HEK293 (cell line): ENCODE measurements around the gene PES1.

Experiments
- CTCF ChIA-PET: fragments of 350-600 bp; formaldehyde crosslinking; extraction: SDS; loops from one replicate; lab custom pipeline; 2021; ENCODE audit warnings: antibody characterized with exemption; lab: Yijun Ruan, JAX
- POLR2A ChIA-PET: fragments of 300-600 bp; formaldehyde crosslinking; extraction: SDS; loops from one replicate; lab custom pipeline; 2020; ENCODE audit warnings: antibody characterized with exemption, inconsistent platforms; lab: Yijun Ruan, JAX
- H3K27ac ChIP-seq: fragments of 200-500 bp; sonication (Bioruptor generic); 2 replicates; pipeline ENCODE4 v1.5.1; 2014; ENCODE audit warnings: low read depth, low read length, control low read depth, inconsistent platforms; ENCODE audit errors: extremely low read depth
- H3K36me3 ChIP-seq, 2 experiments: fragments of 200-500 bp in 1 of 2; sonication (Bioruptor generic) in 1 of 2; 1 replicate in 1 of 2; 2 replicates in 1 of 2; pipeline ENCODE4 v1.5.1; 2014 to 2017; ENCODE audit warnings: inconsistent platforms in 2 of 2, low read length in 2 of 2; ENCODE audit not compliant: control insufficient read depth in 2 of 2, insufficient read depth in 1 of 2
- H3K4me1 ChIP-seq: fragments of 200-500 bp; sonication (Bioruptor generic); 2 replicates; pipeline ENCODE4 v1.5.1; 2014; ENCODE audit warnings: mild to moderate bottlenecking, low read length, inconsistent platforms; ENCODE audit not compliant: control insufficient read depth, insufficient read depth
- H3K4me3 ChIP-seq: 2 replicates; pipeline ENCODE4 v1.5.1; 2011; ENCODE audit warnings: low read depth, mild to moderate bottlenecking, control low read depth, low read length, moderate library complexity
- H3K9me3 ChIP-seq: fragments of 200-500 bp; sonication (Bioruptor generic); 2 replicates; pipeline ENCODE4 v1.5.1; 2014; ENCODE audit warnings: low read depth, low read length, inconsistent platforms; ENCODE audit not compliant: control insufficient read depth, insufficient read depth
- GLI4 ChIP-seq: fragments of 450-650 bp; formaldehyde crosslinking; IDR thresholded peaks from 2 replicates; pipeline ENCODE4 v1.5.1; 2016; ENCODE audit warnings: missing biosample characterization, missing genetic modification characterization
- GLIS1 ChIP-seq: fragments of 450-650 bp; formaldehyde crosslinking; IDR thresholded peaks from 2 replicates; pipeline ENCODE4 v1.5.1; 2016; ENCODE audit warnings: missing biosample characterization, missing genetic modification characterization
- HOXA7 ChIP-seq: sonication (generic); formaldehyde crosslinking; IDR thresholded peaks from 2 replicates; pipeline ENCODE4 v1.8.1; 2022; ENCODE audit warnings: missing genetic modification reagents, borderline replicate concordance
- KLF16 ChIP-seq: fragments of 450-650 bp; formaldehyde crosslinking; IDR thresholded peaks from 2 replicates; pipeline ENCODE4 v1.5.1; 2017; ENCODE audit warnings: missing biosample characterization, missing genetic modification characterization
- KLF8 ChIP-seq: fragments of 450-650 bp; formaldehyde crosslinking; IDR thresholded peaks from 2 replicates; pipeline ENCODE4 v1.5.1; 2016; ENCODE audit warnings: missing biosample characterization, missing genetic modification characterization
- OSR2 ChIP-seq: fragments of 450-650 bp; formaldehyde crosslinking; IDR thresholded peaks from 2 replicates; pipeline ENCODE4 v1.5.1; 2016; ENCODE audit warnings: missing biosample characterization, missing genetic modification characterization
- SALL2 ChIP-seq: fragments of 450-650 bp; formaldehyde crosslinking; IDR thresholded peaks from 2 replicates; pipeline ENCODE4 v1.5.0; 2017; ENCODE audit warnings: missing biosample characterization, mild to moderate bottlenecking, missing genetic modification characterization, borderline replicate concordance
- SETDB1 ChIP-seq: IDR thresholded peaks from one replicate; pipeline ENCODE4 v1.6.1; 2017; ENCODE audit warnings: mild to moderate bottlenecking, low read length, moderate library complexity, mixed read lengths; ENCODE audit not compliant: insufficient read length
- ZNF112 ChIP-seq: fragments of 450-650 bp; formaldehyde crosslinking; IDR thresholded peaks from 2 replicates; pipeline ENCODE4 v1.5.0; 2017; ENCODE audit warnings: missing biosample characterization, missing genetic modification characterization
- ZNF114 ChIP-seq: fragments of 450-650 bp; formaldehyde crosslinking; IDR thresholded peaks from 2 replicates; pipeline ENCODE4 v1.5.0; 2017; ENCODE audit warnings: missing biosample characterization, missing genetic modification characterization
- ZNF138 ChIP-seq: fragments of 450-650 bp; formaldehyde crosslinking; IDR thresholded peaks from 2 replicates; pipeline ENCODE4 v1.5.1; 2016; ENCODE audit warnings: missing biosample characterization, missing genetic modification characterization, borderline replicate concordance
- ZNF2 ChIP-seq: fragments of 450-650 bp; formaldehyde crosslinking; IDR thresholded peaks from 2 replicates; pipeline ENCODE4 v1.5.1; 2016; ENCODE audit warnings: missing biosample characterization, missing genetic modification characterization
- ZNF202 ChIP-seq: fragments of 450-650 bp; formaldehyde crosslinking; IDR thresholded peaks from 2 replicates; pipeline ENCODE4 v1.5.1; 2016; ENCODE audit warnings: missing biosample characterization, missing genetic modification characterization, borderline replicate concordance
- ZNF211 ChIP-seq: fragments of 450-650 bp; formaldehyde crosslinking; IDR thresholded peaks from 2 replicates; pipeline ENCODE4 v1.5.1; 2016; ENCODE audit warnings: low read depth, missing biosample characterization, missing genetic modification characterization
- ZNF239 ChIP-seq: fragments of 450-650 bp; formaldehyde crosslinking; IDR thresholded peaks from 2 replicates; pipeline ENCODE4 v1.5.1; 2016; ENCODE audit warnings: missing biosample characterization, missing genetic modification characterization
- ZNF248 ChIP-seq: fragments of 450-650 bp; formaldehyde crosslinking; IDR thresholded peaks from 2 replicates; pipeline ENCODE4 v1.5.1; 2017; ENCODE audit warnings: missing biosample characterization, missing genetic modification characterization
- ZNF423 ChIP-seq: fragments of 450-650 bp; formaldehyde crosslinking; IDR thresholded peaks from 2 replicates; pipeline ENCODE4 v1.5.1; 2016; ENCODE audit warnings: missing biosample characterization, missing genetic modification characterization
- ZNF510 ChIP-seq: fragments of 450-650 bp; formaldehyde crosslinking; IDR thresholded peaks from 2 replicates; pipeline ENCODE4 v1.5.1; 2018; ENCODE audit warnings: mild to moderate bottlenecking, missing genetic modification characterization, missing biosample characterization; ENCODE audit not compliant: insufficient replicate concordance
- ZNF521 ChIP-seq: fragments of 450-650 bp; formaldehyde crosslinking; IDR thresholded peaks from 2 replicates; pipeline ENCODE4 v1.5.1; 2017; ENCODE audit warnings: missing biosample characterization, mild to moderate bottlenecking, missing genetic modification characterization
- ZNF544 ChIP-seq: fragments of 450-650 bp; formaldehyde crosslinking; IDR thresholded peaks from 2 replicates; pipeline ENCODE4 v1.5.0; 2017; ENCODE audit warnings: missing biosample characterization, missing genetic modification characterization
- ZNF560 ChIP-seq: fragments of 450-650 bp; formaldehyde crosslinking; IDR thresholded peaks from 2 replicates; pipeline ENCODE4 v1.5.1; 2017; ENCODE audit warnings: missing biosample characterization, missing genetic modification characterization, borderline replicate concordance
- ZNF600 ChIP-seq: fragments of 450-650 bp; formaldehyde crosslinking; IDR thresholded peaks from 2 replicates; pipeline ENCODE4 v1.5.1; 2016; ENCODE audit warnings: missing biosample characterization, missing genetic modification characterization
- ZNF610 ChIP-seq: fragments of 450-650 bp; formaldehyde crosslinking; IDR thresholded peaks from 2 replicates; pipeline ENCODE4 v1.5.1; 2016; ENCODE audit warnings: missing biosample characterization, missing genetic modification characterization, borderline replicate concordance
- ZNF658 ChIP-seq: fragments of 450-650 bp; formaldehyde crosslinking; IDR thresholded peaks from 2 replicates; pipeline ENCODE4; 2016; ENCODE audit warnings: missing biosample characterization, missing genetic modification characterization
- ZNF660 ChIP-seq: fragments of 450-650 bp; IDR thresholded peaks from 2 replicates; pipeline ENCODE4 v1.5.1; 2018; ENCODE audit warnings: missing biosample characterization, mild to moderate bottlenecking, missing genetic modification characterization
- ZNF692 ChIP-seq: fragments of 450-650 bp; formaldehyde crosslinking; IDR thresholded peaks from 2 replicates; pipeline ENCODE4 v1.5.1; 2016; ENCODE audit warnings: missing biosample characterization, missing genetic modification characterization
- ZNF747 ChIP-seq: fragments of 450-650 bp; formaldehyde crosslinking; IDR thresholded peaks from 2 replicates; pipeline ENCODE4 v1.5.1; 2016; ENCODE audit warnings: missing biosample characterization, missing genetic modification characterization
- ZNF76 ChIP-seq: fragments of 450-650 bp; formaldehyde crosslinking; IDR thresholded peaks from 2 replicates; pipeline ENCODE4; 2016; ENCODE audit warnings: low read depth, missing biosample characterization, missing genetic modification characterization, borderline replicate concordance
- ZNF768 ChIP-seq: fragments of 450-650 bp; formaldehyde crosslinking; IDR thresholded peaks from 2 replicates; pipeline ENCODE4 v1.5.1; 2018; ENCODE audit warnings: missing biosample characterization, mild to moderate bottlenecking, missing genetic modification characterization
- ZSCAN23 ChIP-seq: fragments of 450-650 bp; formaldehyde crosslinking; IDR thresholded peaks from 2 replicates; pipeline ENCODE4 v1.5.1; 2016; ENCODE audit warnings: missing biosample characterization, missing genetic modification characterization
- TF ChIP-seq, protein P1 (sequence below): IDR thresholded peaks from 2 replicates; pipeline ENCODE4 v1.6.1; 2011; ENCODE audit warnings: mild to moderate bottlenecking, low read depth, low read length, borderline replicate concordance
- TF ChIP-seq, protein P2 (sequence below): fragments of 450-650 bp; formaldehyde crosslinking; IDR thresholded peaks from 2 replicates; pipeline ENCODE4 v1.5.1; 2016; ENCODE audit warnings: missing biosample characterization, missing genetic modification characterization

Gene PES1

DNA sequence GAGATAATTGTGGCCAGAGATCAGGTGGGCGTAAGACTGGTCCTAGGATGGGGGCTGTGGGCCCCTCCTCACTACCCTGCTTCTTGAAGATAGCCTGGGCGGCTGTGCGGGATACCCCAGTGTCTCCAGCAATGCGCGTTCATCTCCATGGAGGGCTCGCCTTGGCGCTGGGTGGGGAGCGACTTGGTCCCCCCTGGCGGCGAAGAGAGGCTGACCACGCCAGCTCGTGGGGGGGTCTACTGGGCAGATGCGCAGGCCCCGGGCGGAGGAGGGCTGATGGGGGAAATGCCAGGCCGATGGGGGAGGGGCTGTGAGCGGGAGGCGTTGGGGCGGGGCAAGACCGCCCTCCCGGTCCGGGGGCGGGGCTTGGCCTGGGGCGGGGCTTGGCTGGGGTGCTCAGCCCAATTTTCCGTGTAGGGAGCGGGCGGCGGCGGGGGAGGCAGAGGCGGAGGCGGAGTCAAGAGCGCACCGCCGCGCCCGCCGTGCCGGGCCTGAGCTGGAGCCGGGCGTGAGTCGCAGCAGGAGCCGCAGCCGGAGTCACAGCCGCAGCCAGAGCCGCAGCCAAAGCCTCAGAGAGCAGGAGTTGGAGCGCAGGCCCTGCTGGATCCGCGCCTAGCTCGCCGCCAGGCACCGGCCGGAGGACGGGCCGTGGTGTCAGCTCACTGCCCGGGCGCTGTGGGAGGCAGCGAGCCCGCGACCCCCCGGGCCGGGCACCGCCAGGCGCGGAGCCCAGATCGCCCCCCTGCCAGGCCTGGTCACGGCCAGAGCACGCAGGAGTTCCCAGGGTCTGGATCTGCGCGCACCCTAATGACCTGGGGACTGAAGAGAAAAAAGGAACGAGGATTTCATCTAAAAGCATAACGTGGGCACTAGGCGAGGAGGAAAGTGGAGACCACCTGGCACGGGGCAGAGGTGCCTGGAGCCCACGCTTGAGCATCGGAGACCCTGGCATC, 43.8 kb upstream of the PES1 start, which contains the start of gene SLC35E4 (continued):
- TF ChIP-seq ZNF692 (tag by site-specific recombination) (peak; percentile 90), ZNF248 (tag by site-specific recombination) (no peak), OSR2 (tag by site-specific recombination) (peak; percentile 34; the same call in 1 of the 2 replicates), ZNF610 (tag by site-specific recombination) (peak; percentile 19), ZSCAN23 (tag by site-specific recombination) (no peak), ZNF76 (tag by site-specific recombination) (peak; percentile 75), ZNF211 (tag by site-specific recombination) (no peak), GLIS1 (peak; percentile 96), ZNF510 (tag by site-specific recombination) (no peak), ZNF239 (tag by site-specific recombination) (no peak)

DNA sequence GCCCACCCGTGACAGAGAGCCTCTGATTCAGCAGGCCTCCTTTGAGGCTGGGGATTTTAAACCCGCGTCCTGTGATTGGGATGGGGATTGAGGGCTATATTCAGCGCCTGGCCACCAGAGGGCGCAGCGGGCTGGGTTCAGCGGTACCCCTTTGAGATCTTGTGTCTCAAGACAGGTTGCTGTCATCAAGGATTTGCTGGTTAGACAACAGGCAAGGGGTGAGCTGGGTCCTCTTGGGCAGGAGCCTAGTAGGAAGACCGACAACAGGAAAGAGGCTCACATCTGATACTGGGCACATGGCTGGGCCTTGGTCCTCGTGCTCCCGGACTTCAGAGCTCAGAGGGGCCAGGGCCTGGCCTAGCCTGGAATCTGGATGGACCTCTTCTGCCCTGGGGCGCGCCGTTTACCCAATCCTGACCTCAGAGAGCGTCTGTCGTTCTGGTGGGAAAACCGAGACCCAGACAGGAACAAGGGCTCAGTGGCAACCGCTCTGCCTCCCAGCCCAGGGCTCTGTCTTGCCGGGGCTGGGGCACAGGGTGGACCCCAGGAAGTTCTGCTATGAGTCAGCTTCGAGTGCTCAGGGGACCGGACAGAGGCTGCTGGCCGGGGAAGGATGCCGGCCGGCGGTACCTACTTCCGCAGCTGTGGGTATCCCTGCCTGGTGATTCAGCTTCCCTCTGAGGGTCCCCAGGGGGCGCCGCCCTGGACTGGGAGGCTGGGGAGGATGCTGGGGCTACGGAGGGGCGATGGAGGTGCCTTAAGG, 42.9 kb upstream of the PES1 start:
- H3K9me3 ChIP-seq, result no peaks in the 10 kb centered on the region
- ChIA-PET POLR2A (interaction anchor here (0.6 to 1.9 kb wide), 10 partner anchors 32 to 525 kb away, joined by 3 to 11 read pairs (median 5); partner anchors contain the start of genes OSBP2, PES1 and RNF185), CTCF (interaction anchor here (0.5 to 4.1 kb wide), 61 partner anchors 8 to 522 kb away, joined by 3 to 100 read pairs (median 5); partner anchors contain the start of genes DUSP18, OSBP2 and TCN2)
- H3K36me3 ChIP-seq, result no peaks in the 10 kb centered on the region
- peak overlapping the region; percentile 49; the same call in 1 of the 2 replicates for H3K27ac ChIP-seq
- peak overlapping the region; percentile 3; the same call in 1 of the 2 replicates for H3K4me3 ChIP-seq
- peaks cover 9% of the 10 kb centered on the region for H3K4me1 ChIP-seq
- TF ChIP-seq SALL2 (tag by site-specific recombination), result no peak
- no peak for TF ChIP-seq KLF16
- no peak for TF ChIP-seq GLIS1
- TF ChIP-seq ZNF112, result no peak
- TF ChIP-seq ZNF747, result no peak
- TF ChIP-seq ZNF202 (tag by site-specific recombination), result no peak
- TF ChIP-seq ZNF660, result peak; percentile 68
- TF ChIP-seq ZNF114 (tag by site-specific recombination), result no peak
- 0 out of 2 replicates have a peak, but pooled peaks have one; percentile 10 for TF ChIP-seq ZNF76 (tag by site-specific recombination)
- no peak for TF ChIP-seq ZNF423 (tag by site-specific recombination)
- no peak for TF ChIP-seq HOXA7 (CRISPR knock-in tag)
- no peak for TF ChIP-seq ZNF658 (tag by site-specific recombination)
- TF ChIP-seq, protein P1, sequence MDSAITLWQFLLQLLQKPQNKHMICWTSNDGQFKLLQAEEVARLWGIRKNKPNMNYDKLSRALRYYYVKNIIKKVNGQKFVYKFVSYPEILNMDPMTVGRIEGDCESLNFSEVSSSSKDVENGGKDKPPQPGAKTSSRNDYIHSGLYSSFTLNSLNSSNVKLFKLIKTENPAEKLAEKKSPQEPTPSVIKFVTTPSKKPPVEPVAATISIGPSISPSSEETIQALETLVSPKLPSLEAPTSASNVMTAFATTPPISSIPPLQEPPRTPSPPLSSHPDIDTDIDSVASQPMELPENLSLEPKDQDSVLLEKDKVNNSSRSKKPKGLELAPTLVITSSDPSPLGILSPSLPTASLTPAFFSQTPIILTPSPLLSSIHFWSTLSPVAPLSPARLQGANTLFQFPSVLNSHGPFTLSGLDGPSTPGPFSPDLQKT, result no peak
- no peak for TF ChIP-seq ZNF768 (tag by site-specific recombination)
- TF ChIP-seq ZNF600 (tag by site-specific recombination), result peak; percentile 55
- TF ChIP-seq ZNF544 (tag by site-specific recombination), result no peak
- no peak for TF ChIP-seq ZNF560 (tag by site-specific recombination)
- TF ChIP-seq, protein P2, sequence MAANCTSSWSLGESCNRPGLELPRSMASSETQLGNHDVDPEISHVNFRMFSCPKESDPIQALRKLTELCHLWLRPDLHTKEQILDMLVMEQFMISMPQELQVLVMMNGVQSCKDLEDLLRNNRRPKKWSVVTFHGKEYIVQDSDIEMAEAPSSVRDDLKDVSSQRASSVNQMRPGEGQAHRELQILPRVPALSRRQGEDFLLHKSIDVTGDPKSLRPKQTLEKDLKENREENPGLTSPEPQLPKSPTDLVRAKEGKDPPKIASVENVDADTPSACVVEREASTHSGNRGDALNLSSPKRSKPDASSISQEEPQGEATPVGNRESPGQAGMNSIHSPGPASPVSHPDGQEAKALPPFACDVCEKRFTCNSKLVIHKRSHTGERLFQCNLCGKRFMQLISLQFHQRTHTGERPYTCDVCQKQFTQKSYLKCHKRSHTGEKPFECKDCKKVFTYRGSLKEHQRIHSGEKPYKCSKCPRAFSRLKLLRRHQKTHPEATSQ (tag by site-specific recombination), result no peak
- peak; percentile 96 for TF ChIP-seq ZNF2
- no peak for TF ChIP-seq GLI4 (tag by site-specific recombination)
- no peak for TF ChIP-seq ZNF138 (tag by site-specific recombination)
- no peak for TF ChIP-seq ZNF521 (tag by site-specific recombination)
- peak; percentile 51; the same call in 1 of the 2 replicates for TF ChIP-seq KLF8
- TF ChIP-seq SETDB1, result no peak
- TF ChIP-seq ZSCAN23 (tag by site-specific recombination), result no peak
